Iris pigment epithelial cell (primary cell): Measurements from ENCODE around the gene BEND7.

ENCODE experiments used
- DNase-seq: peaks from one replicate; pipeline ENCODE4 v3.0.0-alpha.2; 2011; ENCODE audit warnings: low read depth

Gene BEND7

DNA sequence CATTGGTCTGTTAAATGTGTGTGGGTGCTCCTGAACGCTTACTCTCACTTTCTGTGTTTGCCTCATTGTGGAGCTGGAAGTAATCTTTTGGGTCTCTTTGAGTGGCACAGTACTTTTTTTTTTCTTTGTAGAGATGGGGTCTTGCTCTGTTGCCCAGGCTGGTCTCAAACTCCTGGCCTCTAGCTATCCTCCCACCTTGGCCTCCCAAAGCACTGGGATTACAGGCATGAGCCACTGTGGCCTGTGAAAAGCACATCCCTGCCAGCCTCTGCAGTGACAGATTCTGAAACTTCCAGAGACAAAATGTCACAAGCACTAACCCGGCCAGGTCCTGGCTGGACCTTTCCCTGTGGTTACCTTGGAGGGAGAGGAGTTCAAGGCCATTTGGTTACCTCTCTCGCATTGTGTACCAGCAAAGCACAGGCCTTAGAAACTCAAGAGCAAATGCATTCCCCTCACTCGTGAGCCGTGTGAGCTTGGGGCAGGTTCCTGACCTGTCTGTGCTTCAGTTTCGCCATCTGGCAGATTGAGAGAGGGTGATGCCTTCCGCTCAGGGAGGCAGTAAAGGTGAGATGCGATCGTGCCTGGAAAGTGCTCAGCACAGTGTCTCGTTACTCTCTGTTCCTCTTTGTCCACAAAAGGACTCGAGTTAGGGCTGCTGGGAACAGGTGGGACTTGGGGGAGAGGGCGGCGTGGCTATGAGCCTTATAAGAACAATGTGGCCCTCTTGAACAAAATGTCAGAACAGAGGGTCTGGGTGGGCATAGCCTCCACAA lies 108.1 kb downstream of the BEND7 start:
- DNase-seq, result no peak

DNA sequence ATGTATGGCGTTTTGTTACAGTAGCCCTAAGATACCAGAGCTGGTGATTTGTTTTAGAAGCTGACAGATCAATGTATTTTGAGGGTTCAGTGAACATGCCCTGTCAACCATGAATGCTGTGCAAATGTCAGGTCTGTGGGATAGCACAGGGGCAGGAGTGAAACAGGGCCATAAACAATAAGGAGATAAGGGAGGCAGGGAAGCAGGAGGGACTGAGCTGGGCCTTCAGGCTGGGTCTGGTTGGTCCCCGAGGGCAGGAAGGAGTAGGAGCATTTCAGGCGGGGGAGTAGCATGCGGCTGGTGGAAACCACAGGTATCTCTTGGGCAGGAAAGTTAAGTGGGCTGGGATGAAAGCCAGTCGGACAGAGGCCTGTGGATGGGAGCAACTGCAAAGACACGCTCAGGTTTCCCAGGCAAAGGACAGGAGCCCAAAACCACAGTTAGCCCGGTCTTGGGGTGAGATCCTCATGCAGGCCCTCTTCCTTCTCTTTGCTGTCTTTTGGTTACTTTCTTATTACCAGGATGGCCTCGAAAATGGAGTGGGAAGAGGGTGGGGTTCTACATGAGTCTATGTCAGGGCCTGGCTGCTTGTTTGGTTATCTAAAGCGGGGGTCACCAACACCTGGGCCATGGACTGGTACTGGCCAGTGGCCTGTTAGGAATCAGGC lies 111.2 kb downstream of the BEND7 start:
- DNase-seq, result no peak

DNA sequence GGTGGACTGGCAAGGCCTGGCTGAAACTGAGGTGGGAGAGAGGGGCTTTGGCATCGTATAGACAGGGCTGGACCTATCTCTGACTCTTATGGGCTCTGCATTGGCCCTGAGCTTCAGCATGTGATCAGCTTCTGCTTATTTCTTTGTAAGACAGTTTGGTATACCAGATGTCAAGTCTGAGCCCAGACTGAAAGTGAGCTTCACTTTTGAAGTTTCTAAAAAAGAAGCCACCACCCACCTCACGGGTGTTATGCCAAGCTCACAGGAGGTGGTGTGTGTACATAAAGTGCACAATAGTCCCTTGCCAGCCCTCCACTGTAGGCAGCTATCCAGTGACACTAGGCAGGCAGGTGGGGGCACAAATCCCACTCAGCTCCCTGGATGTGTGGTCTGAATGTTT lies 112.1 kb downstream of the BEND7 start:
- no peak for DNase-seq

DNA sequence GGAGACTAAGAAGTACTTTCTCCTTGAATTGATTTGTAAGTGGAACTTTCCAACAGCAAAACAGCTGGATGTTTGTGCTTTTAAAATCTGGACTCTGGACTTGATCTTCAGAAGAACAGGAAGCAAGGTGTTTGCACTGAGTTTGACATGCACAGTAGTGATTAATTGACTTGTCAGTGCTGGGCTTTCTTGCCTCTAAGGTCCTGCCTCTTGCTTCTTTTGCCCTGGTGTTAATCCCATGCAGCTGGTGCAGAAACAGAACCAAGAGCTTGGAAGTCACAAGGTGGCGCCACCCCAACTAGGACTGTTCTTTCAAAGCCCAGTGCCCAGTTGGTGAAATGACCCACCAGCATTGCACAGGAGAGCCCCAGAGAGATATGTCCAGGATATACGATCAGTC lies 114.0 kb downstream of the BEND7 start:
- peak; percentile 34 for DNase-seq

DNA sequence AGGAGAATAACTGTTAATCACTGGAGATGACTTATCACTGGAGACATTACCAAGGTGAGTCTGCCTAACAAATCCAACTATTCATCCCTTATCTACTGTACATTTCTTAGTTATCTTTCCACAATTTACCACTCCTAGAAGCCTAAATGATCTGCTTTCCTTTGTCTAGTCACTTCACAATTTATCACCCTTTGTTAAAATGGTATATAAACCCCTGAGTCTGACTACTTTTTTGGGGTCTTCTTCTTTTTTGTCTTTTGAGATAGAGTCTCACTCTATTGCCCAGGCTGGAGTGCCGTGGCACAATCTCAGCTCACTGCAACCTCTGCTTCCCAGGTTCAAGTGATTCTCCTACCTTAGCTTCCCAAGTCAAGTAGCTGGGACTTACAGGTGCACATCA lies 114.7 kb downstream of the BEND7 start:
- no peak for DNase-seq

DNA sequence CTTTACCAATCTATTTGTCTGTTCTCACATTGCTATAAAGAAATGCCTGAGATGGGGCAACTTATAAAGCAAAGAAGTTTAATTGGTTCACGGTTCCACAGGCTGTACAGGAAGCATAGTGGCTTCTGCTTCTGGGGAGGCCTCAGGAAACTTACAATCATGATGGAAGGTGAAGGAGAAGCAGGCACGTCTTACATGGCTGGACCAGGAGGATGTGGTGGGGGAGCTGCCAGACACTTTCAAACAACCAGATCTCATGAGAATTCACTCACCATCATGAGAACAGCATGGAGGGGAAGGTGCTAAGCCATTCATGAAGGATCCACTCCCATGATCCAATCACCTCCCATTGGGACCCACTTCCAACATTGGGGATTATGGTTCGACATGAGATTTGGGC lies 115.9 kb downstream of the BEND7 start:
- DNase-seq, result no peak

DNA sequence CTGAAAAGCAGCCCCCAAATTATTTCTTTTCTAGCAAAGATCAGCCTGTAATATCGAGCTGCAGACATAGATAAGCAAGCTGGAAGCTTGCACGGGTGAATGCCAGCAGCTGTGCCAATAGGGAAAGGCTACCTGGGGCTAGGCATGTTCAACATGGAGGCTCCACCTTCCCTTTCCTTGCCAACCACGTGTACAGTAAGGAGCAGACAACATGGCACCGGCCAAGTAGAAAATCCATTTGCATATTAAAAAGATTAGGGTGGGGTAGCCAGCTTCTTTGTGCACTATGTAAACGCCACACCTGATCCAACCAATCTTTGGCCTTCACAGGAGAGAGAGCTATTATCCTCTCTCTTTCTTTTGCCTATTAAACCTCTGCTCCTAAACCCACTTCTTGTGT lies 124.0 kb downstream of the BEND7 start:
- DNase-seq, result no peak

DNA sequence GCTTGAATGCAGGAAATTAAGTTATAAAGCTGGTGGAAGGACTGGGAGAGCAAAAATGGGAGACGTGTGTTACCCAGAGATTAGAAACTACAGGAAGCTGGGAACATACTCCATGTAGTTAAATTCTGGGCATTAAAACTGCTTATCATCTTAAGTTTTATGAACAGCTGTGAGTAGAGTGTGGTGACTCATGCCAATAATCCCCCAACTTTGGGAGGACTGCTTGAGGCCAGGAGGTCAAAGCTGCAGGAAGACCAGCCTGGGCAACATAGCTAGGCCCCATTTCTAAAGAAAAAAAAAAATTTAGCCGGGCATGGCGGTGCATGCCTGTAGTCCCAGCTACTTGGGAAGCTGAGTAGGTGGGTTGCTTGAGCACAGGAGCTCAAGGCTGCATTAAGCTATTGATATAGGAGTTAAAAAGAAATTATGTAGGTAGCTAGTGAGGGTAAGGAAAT lies 124.5 kb downstream of the BEND7 start:
- DNase-seq, result peak; percentile 55

DNA sequence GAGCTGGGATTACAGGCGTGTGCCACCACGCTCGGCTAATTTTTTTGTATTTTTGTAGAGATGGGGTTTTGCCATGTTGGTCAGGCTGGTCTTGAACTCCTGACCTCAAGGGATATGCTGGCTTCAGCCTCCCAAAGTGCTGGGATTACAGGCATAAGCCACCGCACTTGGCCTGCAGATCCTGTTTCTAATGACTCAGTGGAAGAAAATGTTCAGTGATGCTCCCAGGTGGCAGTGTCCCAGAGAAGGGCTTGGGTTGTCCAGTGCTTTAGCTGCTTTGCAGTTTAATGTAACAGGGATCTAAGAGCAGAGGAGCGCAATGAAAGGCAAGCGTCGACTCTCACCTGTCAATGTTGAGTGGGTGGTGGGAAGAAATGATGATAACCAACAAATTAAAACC lies 125.4 kb downstream of the BEND7 start:
- peak; percentile 9 for DNase-seq

DNA sequence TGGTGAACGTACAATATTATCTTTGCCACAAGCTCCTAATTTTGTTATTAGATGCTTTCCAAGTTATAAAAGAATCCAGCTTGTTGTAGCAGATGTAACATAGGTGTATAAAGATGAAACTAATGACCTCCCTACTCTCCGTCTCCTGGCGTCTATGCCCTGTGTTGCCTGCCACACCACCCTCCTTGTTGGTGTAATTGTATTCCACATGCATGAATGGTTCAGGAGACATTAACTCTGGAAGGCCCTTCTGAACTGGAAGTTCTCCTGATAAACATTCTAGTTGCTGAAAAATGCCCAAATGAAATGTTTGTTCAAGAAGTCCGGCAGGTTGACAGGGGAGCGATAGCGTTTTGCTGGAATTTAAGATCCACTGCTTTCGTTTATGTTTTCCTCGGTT lies 126.8 kb downstream of the BEND7 start:
- no peak for DNase-seq

DNA sequence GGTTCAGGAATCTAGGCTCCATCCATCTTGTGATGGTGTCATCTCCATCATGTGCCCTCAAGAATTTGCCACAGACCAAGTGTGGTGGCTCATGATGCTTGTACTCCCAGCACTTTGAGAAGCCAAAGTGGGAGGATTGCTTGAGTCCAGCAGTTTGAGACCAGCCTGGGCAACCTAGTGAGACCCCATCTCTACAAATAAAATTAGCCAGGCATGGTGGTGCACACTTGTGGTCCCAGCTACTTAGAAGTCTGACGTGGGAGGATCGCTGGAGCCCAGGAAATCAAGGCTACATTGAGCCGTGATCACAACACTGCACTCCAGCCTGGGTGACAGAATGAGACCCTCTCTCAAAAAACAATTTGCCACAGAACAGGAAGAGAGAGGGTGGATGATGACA lies 127.7 kb downstream of the BEND7 start:
- DNase-seq, result no peak

DNA sequence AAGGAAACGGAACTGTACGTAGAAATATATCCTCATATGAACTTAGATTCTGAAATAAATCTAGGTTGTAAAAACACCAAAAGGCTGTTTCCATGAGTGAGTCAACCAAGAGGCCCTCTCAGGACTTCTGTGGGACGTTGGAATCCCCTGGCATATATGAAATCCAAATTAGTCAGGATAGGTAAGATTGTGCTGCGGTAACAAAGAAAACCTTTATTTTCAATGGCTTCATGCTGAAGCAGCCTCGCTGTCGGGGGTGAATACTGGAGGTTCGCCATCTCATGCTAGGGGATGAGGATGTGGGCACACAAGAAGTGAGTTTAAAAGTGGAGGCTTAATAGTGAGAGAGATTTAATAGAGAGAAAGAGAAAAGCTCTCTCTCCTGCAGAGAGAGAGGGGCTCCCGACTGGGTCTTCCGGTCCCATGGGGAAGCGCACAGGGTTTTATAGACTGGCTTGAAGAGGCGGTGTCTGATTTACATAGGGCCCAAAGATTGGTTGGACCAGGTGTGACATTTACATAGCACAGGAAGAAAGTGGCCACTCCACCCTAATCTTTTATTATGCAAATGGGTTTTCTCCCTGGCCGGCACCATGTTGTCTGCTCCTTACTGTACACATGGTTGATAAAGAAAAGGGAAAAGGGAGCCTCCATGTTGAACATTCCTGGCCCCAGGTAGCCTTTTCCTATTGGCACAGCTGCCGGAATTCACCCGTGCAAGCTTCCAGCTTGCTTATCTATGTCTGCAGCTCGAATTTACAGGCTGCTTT lies 128.4 kb downstream of the BEND7 start:
- no peak for DNase-seq

DNA sequence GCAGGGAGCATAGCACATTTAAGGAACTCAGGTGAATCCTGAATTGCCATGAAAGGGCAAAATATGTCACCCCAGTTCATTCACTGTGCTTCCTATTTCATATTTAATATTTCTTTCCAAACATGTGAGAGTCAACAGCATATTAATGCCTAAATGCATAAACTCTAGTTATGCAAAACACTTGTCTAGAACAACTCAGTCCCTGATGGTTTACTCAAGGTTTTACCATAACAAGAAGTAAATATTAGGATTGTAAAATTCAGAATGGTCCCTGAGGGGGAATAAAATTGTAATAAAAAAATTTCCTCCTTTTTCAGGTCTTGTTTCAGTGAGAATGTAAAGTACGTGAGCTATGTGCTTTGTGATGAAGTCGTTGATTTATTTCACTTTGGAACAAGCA lies 129.1 kb downstream of the BEND7 start:
- no peak for DNase-seq

DNA sequence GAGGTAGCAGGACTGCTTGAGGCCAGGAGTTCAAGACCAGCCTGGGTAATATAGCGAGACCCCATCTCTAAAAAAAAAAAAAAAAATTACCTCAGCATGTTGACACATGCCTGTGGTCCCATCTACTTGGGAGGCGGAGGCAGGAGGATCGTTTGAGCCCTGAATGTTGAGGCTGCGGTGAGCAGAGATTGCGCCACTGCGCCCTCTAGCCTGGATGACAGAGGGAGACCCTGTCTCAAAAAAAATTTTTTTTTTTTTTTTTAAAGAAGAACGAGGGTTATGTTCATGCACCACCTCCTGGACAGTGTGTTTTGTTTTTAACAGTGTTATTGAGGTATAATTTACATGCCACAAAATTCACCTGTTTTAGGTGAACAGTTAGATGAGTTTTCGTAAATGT lies 129.6 kb downstream of the BEND7 start:
- DNase-seq, result no peak

DNA sequence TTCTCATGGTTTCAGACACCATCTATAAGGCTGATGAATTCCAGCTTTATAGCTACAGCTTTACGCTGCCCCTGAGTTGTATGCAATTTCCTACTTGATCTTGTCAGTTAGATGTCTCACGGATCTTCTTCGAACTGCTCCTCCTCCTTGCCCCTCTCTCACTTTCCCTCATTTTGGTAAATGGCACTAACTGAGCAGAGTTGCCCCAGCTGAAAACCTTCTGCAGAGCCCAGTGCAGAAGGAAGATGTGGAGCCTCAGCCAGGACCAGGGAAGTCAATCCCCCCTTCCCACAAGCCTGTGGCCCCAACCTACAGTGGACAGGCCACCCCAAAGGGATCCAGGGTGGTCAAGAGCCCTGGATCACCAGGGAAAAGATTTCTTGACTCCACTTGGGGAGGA lies 131.8 kb downstream of the BEND7 start:
- DNase-seq, result no peak

DNA sequence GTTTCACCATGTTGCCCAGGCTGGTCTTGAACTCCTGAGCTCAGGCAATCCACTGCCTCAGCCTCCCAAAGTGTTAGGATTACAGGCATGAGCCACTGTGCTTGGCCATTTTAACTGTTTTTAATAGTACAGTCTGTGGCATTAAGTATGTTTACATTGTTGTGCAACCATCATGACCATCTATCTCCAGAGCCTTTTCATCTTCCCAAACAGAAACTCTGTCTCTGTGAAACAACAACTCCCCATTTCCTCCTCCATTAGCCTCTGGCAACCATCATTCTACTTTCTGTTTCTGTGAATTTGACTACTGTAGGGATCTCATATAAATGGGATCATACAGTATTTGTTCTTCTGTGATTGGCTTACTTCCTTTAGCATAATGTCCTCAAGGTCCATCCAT lies 132.4 kb downstream of the BEND7 start:
- DNase-seq, result peak; percentile 47

DNA sequence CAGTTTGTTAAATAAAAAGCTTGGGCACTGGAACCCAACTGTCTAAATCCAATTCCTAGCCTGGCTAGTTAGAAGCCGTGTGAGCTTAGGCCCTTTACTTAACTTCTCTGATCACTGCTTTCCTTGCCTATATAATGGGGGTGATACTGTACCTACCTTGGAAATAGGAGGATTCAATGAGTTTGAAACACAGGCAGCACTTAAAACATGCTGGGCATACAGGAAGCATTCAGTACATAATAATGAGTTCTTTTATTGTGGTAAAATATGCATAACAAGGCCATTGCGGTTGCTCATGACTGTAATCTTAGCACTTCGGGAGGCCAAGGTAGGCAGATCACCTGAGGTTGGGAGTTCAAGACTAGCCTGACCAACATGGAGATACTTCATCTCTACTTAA lies 133.3 kb downstream of the BEND7 start:
- no peak for DNase-seq

DNA sequence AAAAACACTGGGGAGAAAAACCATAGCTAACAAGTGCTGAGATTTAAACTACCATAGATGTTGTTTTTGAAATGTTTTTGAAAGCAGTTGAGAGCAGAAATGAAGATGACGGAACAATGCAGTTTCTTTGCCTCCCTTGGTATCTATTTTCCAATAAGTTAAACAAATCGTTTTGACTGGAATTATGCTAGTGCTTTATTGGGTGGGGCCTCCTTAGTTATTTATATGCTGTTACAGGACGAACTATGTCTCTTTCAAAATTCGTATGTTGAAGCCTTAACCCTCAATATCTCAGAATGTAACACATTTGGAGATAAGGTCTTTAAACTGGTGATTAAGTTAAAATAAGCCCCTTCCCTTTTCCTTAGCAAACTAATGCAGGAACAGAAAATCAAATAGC lies 135.2 kb downstream of the BEND7 start:
- DNase-seq, result no peak

DNA sequence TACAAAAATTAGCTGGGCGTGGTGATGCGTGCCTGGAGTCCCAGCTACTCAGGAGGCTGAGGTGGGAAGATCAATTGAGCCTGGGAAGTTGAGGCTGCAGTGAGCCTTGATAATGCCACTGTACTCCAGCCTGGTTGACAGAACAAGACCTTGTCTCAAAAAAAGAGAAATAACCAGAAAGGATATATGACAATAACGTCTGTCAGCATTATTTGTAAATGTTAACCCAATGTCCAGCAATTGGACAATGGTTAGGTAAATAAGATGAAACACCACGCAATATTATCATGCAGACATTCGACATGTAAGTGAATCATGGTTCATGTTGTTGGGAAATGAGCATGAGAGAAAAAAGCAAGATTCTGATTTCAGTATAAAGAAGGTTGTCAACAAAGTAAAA lies 136.1 kb downstream of the BEND7 start:
- DNase-seq, result no peak
